GM12878 (cell line): ENCODE measurements around the gene UNK. TPM values are rescaled to one million over a fixed set of nuclear protein-coding genes. Genes with fewer than 3 reads are reported as not detected.

Experiments
- CBFB ChIP-seq: IDR thresholded peaks from 2 replicates; pipeline ENCODE4 v1.6.1; 2016; ENCODE audit warnings: antibody characterized with exemption, low read depth
- FOS ChIP-seq: IDR thresholded peaks from 3 replicates; pipeline ENCODE4 v1.6.1; 2011; ENCODE audit warnings: borderline replicate concordance; ENCODE audit not compliant: insufficient read length; ENCODE audit errors: extremely low read depth
- GABPA ChIP-seq: IDR thresholded peaks from 2 replicates; pipeline ENCODE4 v1.6.1; 2014; ENCODE audit warnings: antibody characterized with exemption, low read depth, mild to moderate bottlenecking, inconsistent platforms
- JUNB ChIP-seq: IDR thresholded peaks from 2 replicates; pipeline ENCODE4 v1.6.1; 2016; ENCODE audit warnings: antibody characterized with exemption, mild to moderate bottlenecking
- MXI1 ChIP-seq: fragments of 150-350 bp; IDR thresholded peaks from 2 replicates; pipeline ENCODE4 v1.6.1; 2011; ENCODE audit warnings: low read depth, mild to moderate bottlenecking, inconsistent platforms, low read length, improper control_type of control experiment
- NBN ChIP-seq: fragments of 450-650 bp; IDR thresholded peaks from 2 replicates; pipeline ENCODE4 v1.6.1; 2016
- NFIC ChIP-seq: IDR thresholded peaks from 2 replicates; pipeline ENCODE4 v1.6.1; 2012; ENCODE audit warnings: low read depth, mild to moderate bottlenecking, inconsistent platforms, low read length, moderate library complexity
- NFXL1 ChIP-seq: fragments of 450-650 bp; IDR thresholded peaks from 2 replicates; pipeline ENCODE4 v1.6.1; 2017; ENCODE audit warnings: antibody characterized with exemption, mild to moderate bottlenecking, borderline replicate concordance
- NR2F1 ChIP-seq: fragments of 450-650 bp; conservative IDR thresholded peaks from 2 replicates; pipeline ENCODE4 v1.6.1; 2017; ENCODE audit warnings: mild to moderate bottlenecking
- POLR2A ChIP-seq: IDR thresholded peaks from 2 replicates; pipeline ENCODE4 v1.6.1; 2011; ENCODE audit warnings: low read depth, mild to moderate bottlenecking, low read length
- POLR2AphosphoS2 ChIP-seq: IDR thresholded peaks from 2 replicates; pipeline ENCODE4 v1.6.1; 2011; ENCODE audit warnings: low read depth, mild to moderate bottlenecking, low read length, improper control_type of control experiment, moderate library complexity
- RCOR1 ChIP-seq: conservative IDR thresholded peaks from 2 replicates; pipeline ENCODE4 v1.6.1; 2012; ENCODE audit warnings: low read depth, low read length, improper control_type of control experiment
- RUNX3 ChIP-seq: IDR thresholded peaks from 2 replicates; pipeline ENCODE4 v1.6.1; 2012; ENCODE audit warnings: low read length, inconsistent platforms
- SMARCA5 ChIP-seq: fragments of 450-650 bp; IDR thresholded peaks from 2 replicates; pipeline ENCODE4 v1.6.1; 2017; ENCODE audit warnings: mild to moderate bottlenecking
- TCF3 ChIP-seq: IDR thresholded peaks from 2 replicates; pipeline ENCODE4 v1.6.1; 2012; ENCODE audit warnings: low read depth, mild to moderate bottlenecking, low read length, borderline replicate concordance; ENCODE audit not compliant: insufficient read depth
- ZBED1 ChIP-seq: IDR thresholded peaks from 2 replicates; pipeline ENCODE4 v1.6.1; 2016; ENCODE audit warnings: borderline replicate concordance
- ZNF274 ChIP-seq: IDR thresholded peaks from one replicate; pipeline ENCODE4 v1.8.0; 2011; ENCODE audit not compliant: insufficient read length, insufficient read depth
- polyA plus RNA-seq, 11 experiments: library from polyadenylated mRNA; depleted of rRNA in 4 of 11; unstranded in 6 of 11; stranded (reverse) in 5 of 11; fragments of >200 nt; fragmentation: Nextera tagmentation in 4 of 11; fragmentation: Illumina TruSeq in 1 of 11; extraction: Ambion mirVana in 4 of 11; extraction: Trizol in 1 of 11; gene quantifications; 1 replicate in 1 of 11; 2 replicates in 10 of 11; pipeline versions ENCODE4 v1.2.1 to v1.2.3, GENCODE V29; 2011 to 2016; ENCODE audit warnings: inconsistent platforms in 2 of 11, missing spikeins in 2 of 11, low read depth in 1 of 11
- total RNA-seq, 4 experiments: library from RNA; depleted of rRNA in 3 of 4; stranded (reverse); fragments of >200 nt in 3 of 4; fragmentation: Illumina TruSeq in 1 of 4; extraction: Trizol in 1 of 4; gene quantifications; 2 replicates each; pipeline versions ENCODE4 v1.2.1 to v1.2.3, GENCODE V29; 2013 to 2021
- TF ChIP-seq, protein P1 (sequence below): fragments of 450-650 bp; IDR thresholded peaks from 2 replicates; pipeline ENCODE4 v1.6.1; 2016; ENCODE audit warnings: mild to moderate bottlenecking
- TF ChIP-seq, protein P2 (sequence below): fragments of 450-650 bp; IDR thresholded peaks from 2 replicates; pipeline ENCODE4 v1.6.1; 2018; ENCODE audit warnings: mild to moderate bottlenecking, low read depth, moderate library complexity; ENCODE audit not compliant: partially characterized antibody
- TF ChIP-seq, protein P3 (sequence below): fragments of 450-650 bp; IDR thresholded peaks from 2 replicates; pipeline ENCODE4 v1.6.1; 2017; ENCODE audit warnings: mild to moderate bottlenecking, moderate library complexity
- TF ChIP-seq, protein P4 (sequence below): fragments of 450-650 bp; IDR thresholded peaks from 2 replicates; pipeline ENCODE4 v1.6.1; 2016; ENCODE audit warnings: mild to moderate bottlenecking

UNK gene
- total and polyA plus RNA-seq, 10 of the 15 experiments (the other 5 are each of a cell fraction or from before 2014, with no cell fraction given) = 8.9 to 34.5 (median 27.3) TPM

DNA sequence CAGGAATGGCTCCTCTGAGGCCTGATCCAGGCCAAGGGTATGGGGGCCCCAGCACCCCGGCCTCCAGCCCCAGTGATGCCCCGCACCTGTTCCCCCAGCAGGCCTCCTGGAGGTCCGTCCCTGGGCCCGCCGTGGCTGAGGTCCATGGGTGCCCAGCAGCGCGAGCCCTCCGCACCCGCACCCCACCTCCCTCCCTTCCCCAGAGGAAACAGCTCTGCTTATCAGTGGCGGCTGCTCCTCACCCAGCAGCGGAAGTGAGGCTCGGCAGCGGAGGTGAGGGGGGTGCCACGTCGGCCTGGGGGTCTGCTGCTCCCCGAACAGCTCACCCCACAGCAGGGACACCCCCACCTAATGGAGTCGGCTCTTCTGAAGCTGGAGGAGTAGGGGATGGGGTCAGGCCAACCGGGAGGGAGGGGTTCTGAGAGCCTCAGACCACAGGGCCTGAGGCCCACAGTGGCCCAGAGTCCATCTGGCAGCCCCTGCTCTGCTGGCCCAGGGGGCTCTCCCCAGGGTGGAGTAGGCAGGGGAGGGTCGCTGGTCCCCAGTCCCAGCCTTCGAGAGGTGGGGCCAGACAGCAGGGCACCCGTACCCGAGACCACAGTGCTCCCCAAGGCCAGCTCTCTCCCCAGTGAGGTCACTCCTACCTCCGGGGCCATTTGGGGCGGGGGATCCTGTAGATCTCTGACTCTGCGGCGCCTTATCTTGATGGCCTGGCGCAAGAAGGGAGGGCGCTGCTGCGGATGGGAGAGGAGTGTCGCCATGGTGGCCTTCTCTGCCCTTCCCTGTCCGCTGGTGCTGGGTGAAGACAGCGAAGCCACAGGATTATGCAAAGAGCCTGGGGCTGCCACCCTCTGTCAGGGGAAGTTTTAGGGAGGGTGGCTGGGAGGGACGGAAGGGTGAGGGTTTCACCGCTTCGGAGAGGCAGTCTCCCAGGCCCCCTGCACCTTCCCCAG, 59.2 kb downstream of the UNK start, which contains the start of gene UNC13D (continued):
- TF ChIP-seq, protein P1, sequence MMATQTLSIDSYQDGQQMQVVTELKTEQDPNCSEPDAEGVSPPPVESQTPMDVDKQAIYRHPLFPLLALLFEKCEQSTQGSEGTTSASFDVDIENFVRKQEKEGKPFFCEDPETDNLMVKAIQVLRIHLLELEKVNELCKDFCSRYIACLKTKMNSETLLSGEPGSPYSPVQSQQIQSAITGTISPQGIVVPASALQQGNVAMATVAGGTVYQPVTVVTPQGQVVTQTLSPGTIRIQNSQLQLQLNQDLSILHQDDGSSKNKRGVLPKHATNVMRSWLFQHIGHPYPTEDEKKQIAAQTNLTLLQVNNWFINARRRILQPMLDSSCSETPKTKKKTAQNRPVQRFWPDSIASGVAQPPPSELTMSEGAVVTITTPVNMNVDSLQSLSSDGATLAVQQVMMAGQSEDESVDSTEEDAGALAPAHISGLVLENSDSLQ = no peak
- TF ChIP-seq NFXL1 = 0 out of 2 replicates have a peak, but pooled peaks have one; percentile 37
- peak; percentile 82 for TF ChIP-seq POLR2A
- no peak for TF ChIP-seq GABPA
- TF ChIP-seq TCF3 = no peak
- TF ChIP-seq MXI1 = no peak
- TF ChIP-seq ZNF274 = no peak
- TF ChIP-seq ZBED1 = no peak
- 0 out of 2 replicates have a peak, but pooled peaks have one; percentile 19 for TF ChIP-seq RCOR1
- TF ChIP-seq JUNB = no peak
- TF ChIP-seq, protein P2, sequence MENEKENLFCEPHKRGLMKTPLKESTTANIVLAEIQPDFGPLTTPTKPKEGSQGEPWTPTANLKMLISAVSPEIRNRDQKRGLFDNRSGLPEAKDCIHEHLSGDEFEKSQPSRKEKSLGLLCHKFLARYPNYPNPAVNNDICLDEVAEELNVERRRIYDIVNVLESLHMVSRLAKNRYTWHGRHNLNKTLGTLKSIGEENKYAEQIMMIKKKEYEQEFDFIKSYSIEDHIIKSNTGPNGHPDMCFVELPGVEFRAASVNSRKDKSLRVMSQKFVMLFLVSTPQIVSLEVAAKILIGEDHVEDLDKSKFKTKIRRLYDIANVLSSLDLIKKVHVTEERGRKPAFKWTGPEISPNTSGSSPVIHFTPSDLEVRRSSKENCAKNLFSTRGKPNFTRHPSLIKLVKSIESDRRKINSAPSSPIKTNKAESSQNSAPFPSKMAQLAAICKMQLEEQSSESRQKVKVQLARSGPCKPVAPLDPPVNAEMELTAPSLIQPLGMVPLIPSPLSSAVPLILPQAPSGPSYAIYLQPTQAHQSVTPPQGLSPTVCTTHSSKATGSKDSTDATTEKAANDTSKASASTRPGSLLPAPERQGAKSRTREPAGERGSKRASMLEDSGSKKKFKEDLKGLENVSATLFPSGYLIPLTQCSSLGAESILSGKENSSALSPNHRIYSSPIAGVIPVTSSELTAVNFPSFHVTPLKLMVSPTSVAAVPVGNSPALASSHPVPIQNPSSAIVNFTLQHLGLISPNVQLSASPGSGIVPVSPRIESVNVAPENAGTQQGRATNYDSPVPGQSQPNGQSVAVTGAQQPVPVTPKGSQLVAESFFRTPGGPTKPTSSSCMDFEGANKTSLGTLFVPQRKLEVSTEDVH = no peak
- TF ChIP-seq RUNX3 = peak; percentile 29
- TF ChIP-seq NBN = 0 out of 2 replicates have a peak, but pooled peaks have one; percentile 59
- peak; percentile 60 for TF ChIP-seq NR2F1
- no peak for TF ChIP-seq FOS
- TF ChIP-seq SMARCA5 = peak; percentile 90
- peak; percentile 20; the same call in 1 of the 2 replicates for TF ChIP-seq CBFB
- TF ChIP-seq NFIC = no peak
- TF ChIP-seq, protein P3, sequence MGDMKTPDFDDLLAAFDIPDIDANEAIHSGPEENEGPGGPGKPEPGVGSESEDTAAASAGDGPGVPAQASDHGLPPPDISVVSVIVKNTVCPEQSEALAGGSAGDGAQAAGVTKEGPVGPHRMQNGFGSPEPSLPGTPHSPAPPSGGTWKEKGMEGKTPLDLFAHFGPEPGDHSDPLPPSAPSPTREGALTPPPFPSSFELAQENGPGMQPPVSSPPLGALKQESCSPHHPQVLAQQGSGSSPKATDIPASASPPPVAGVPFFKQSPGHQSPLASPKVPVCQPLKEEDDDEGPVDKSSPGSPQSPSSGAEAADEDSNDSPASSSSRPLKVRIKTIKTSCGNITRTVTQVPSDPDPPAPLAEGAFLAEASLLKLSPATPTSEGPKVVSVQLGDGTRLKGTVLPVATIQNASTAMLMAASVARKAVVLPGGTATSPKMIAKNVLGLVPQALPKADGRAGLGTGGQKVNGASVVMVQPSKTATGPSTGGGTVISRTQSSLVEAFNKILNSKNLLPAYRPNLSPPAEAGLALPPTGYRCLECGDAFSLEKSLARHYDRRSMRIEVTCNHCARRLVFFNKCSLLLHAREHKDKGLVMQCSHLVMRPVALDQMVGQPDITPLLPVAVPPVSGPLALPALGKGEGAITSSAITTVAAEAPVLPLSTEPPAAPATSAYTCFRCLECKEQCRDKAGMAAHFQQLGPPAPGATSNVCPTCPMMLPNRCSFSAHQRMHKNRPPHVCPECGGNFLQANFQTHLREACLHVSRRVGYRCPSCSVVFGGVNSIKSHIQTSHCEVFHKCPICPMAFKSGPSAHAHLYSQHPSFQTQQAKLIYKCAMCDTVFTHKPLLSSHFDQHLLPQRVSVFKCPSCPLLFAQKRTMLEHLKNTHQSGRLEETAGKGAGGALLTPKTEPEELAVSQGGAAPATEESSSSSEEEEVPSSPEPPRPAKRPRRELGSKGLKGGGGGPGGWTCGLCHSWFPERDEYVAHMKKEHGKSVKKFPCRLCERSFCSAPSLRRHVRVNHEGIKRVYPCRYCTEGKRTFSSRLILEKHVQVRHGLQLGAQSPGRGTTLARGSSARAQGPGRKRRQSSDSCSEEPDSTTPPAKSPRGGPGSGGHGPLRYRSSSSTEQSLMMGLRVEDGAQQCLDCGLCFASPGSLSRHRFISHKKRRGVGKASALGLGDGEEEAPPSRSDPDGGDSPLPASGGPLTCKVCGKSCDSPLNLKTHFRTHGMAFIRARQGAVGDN = peak; percentile 71
- TF ChIP-seq, protein P4, sequence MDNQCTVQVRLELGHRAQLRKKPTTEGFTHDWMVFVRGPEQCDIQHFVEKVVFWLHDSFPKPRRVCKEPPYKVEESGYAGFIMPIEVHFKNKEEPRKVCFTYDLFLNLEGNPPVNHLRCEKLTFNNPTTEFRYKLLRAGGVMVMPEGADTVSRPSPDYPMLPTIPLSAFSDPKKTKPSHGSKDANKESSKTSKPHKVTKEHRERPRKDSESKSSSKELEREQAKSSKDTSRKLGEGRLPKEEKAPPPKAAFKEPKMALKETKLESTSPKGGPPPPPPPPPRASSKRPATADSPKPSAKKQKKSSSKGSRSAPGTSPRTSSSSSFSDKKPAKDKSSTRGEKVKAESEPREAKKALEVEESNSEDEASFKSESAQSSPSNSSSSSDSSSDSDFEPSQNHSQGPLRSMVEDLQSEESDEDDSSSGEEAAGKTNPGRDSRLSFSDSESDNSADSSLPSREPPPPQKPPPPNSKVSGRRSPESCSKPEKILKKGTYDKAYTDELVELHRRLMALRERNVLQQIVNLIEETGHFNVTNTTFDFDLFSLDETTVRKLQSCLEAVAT = peak; percentile 54; the same call in 1 of the 2 replicates
- peak; percentile 42; the same call in 1 of the 2 replicates for TF ChIP-seq POLR2AphosphoS2
- TF ChIP-seq, all 136 proteins: peak for 22
